Neuron (in vitro differentiated cells): ENCODE measurements around the gene MAU2.

Source experiments
- H2AFZ ChIP-seq: one replicate; pipeline ENCODE4 v1.6.1; 2013; ENCODE audit warnings: low read depth, mild to moderate bottlenecking, inconsistent platforms, low read length, moderate library complexity
- H3K27me3 ChIP-seq: one replicate; pipeline ENCODE4 v1.6.1; 2013; ENCODE audit warnings: low read length; ENCODE audit not compliant: insufficient read depth
- H3K36me3 ChIP-seq: one replicate; pipeline ENCODE4 v1.6.1; 2013; ENCODE audit warnings: low read length; ENCODE audit not compliant: insufficient read depth
- H3K4me1 ChIP-seq: one replicate; pipeline ENCODE4 v1.6.1; 2013; ENCODE audit warnings: low read length; ENCODE audit not compliant: insufficient read depth
- H3K4me3 ChIP-seq: 2 replicates; pipeline ENCODE4 v1.5.1; 2013; ENCODE audit warnings: mild to moderate bottlenecking, low read length, moderate library complexity
- H3K9me3 ChIP-seq: one replicate; pipeline ENCODE4 v1.6.1; 2013; ENCODE audit warnings: low read length

Gene MAU2

DNA sequence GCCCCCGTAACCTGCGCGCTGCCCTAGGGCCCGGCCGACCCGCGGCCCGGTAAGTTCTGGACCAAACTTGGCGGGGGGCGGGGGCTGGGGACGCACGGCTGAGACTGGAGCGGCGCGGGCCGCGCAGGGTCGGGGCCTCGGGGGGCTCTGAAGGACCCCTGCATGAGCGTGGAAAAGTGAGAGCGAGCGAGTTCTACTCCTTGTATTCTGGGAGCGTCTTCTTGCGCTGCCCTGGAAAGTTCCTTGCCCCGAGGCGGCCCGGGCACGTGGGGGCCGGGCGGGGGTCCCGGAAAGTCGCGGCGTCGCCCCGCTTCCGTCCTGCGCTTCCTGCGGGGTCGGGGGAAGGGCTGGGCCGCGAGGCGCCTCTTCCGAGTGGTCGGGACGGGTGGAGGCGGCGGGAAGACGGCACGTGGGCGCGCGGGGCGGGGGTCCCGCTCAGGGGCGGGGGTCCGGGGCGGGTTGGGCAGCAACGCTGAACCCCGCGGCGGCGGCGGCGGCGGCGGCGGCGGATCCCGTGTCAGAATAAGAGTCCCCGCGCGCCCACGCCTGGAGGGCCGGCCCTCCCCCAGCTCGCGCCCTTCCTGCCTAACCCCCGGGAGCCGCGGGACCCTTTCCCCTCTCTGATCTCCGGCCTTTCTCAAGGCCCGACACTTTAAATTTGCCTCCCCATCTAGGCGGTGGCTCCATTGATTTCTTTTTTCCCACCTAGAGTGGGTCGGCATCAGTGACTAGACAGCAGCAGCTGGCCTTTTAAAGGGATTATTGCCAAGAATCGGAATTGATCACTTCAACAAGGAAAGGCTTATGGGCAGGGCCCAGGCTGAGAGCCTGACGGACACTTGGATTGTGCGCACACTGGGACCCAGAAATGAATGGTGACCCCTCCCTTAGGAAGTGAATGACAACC lies 85.6 kb downstream of the MAU2 start:
- H3K27me3 ChIP-seq, result no peaks in the 10 kb centered on the region
- peaks cover 10% of the 10 kb centered on the region for H3K36me3 ChIP-seq
- no peaks in the 10 kb centered on the region for H3K9me3 ChIP-seq
- H2AFZ ChIP-seq, result no peak overlapping the region
- H3K4me1 ChIP-seq, result peaks cover 18% of the 10 kb centered on the region
- peak overlapping the region; percentile 73 for H3K4me3 ChIP-seq

DNA sequence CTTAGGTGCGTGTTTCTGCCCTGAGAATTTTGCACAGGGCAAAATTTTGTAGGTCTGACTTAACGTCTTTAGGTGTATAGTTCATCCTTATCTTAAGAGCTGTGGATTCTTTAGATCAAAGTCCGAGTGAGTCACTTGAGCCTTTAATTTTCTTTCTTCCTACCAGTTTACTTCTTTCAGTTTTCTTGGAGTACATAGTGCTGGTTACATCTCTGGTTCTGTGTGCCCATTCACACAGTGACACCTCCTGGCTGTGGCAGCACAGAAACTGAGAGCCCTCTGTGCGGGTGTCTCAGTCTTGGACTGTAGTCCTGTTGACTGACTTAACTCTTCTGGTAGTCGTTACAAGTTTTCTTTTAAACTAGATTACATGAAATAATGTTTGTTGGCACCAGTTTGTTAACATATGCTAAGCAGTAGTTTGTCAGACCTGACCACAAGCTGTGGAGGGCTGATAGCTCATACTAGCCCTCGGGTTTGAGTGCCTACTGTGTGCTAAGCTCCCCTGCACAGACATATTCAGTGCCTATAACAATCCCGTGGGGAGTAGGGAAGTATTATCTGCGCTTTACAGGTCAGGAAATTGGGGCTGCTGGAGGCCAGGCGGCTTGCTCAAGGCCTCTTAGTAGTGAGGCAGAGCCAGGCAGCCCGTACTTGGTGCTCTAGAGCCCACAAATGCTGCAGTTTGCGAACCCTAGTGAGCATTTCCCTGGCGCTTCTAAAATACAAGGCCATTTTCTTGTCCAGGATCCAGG lies 86.4 kb downstream of the MAU2 start:
- H3K4me1 ChIP-seq, result peaks cover 18% of the 10 kb centered on the region
- peaks cover 10% of the 10 kb centered on the region for H3K36me3 ChIP-seq
- H3K27me3 ChIP-seq, result no peaks in the 10 kb centered on the region

DNA sequence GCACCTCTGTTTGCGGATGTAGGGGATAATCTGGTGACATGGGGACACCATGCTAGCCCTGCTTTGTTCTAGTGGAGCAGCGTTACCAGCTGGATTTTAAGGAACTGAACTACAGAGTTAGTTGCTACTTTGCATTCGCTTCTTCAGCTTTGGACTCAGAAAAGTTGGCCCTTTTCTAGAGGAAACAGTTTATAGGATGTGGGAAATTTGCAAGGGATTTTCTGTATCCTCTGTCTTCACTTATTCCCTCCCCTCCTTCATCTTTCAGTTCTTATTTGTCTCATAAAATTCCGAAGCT lies 87.0 kb downstream of the MAU2 start:
- H3K27me3 ChIP-seq, result no peaks in the 10 kb centered on the region
- peak overlapping the region; percentile 73 for H3K4me3 ChIP-seq
- no peaks in the 10 kb centered on the region for H3K9me3 ChIP-seq
- no peak overlapping the region for H2AFZ ChIP-seq
- H3K4me1 ChIP-seq, result peaks cover 18% of the 10 kb centered on the region
- H3K36me3 ChIP-seq, result peaks cover 10% of the 10 kb centered on the region

More for the DNA sequence above, 86.4 kb downstream of the MAU2 start:
- H3K9me3 ChIP-seq, result no peaks in the 10 kb centered on the region
- H2AFZ ChIP-seq, result no peak overlapping the region
- peak overlapping the region; percentile 73 for H3K4me3 ChIP-seq
